HepG2 (cell line): ENCODE measurements around the gene STAT6. TPM values are rescaled to one million over a fixed set of nuclear protein-coding genes. Genes with fewer than 3 reads are reported as not detected.

Experiments used
- CSRNP1 ChIP-seq: sonication (generic); formaldehyde crosslinking; IDR thresholded peaks from 2 replicates; pipeline ENCODE4 v1.8.1; 2023; ENCODE audit warnings: mild to moderate bottlenecking, missing genetic modification reagents
- FOXO1 ChIP-seq: sonication (generic); formaldehyde crosslinking; IDR thresholded peaks from 2 replicates; pipeline ENCODE4 v1.4.0; 2020; ENCODE audit warnings: missing genetic modification reagents
- KIAA2018 ChIP-seq: sonication (generic); formaldehyde crosslinking; IDR thresholded peaks from 2 replicates; pipeline ENCODE4 v1.5.0; 2020; ENCODE audit warnings: mild to moderate bottlenecking, missing genetic modification reagents, borderline replicate concordance
- MBD4 ChIP-seq: IDR thresholded peaks from 2 replicates; pipeline ENCODE4 v1.6.1; 2012; ENCODE audit warnings: low read length, inconsistent platforms, borderline replicate concordance
- MXD4 ChIP-seq: IDR thresholded peaks from 2 replicates; pipeline ENCODE4 v1.6.1; 2016; ENCODE audit warnings: mild to moderate bottlenecking, missing biosample characterization, missing genetic modification reagents
- PRDM10 ChIP-seq: sonication (generic); formaldehyde crosslinking; IDR thresholded peaks from 2 replicates; pipeline ENCODE4 v1.4.0; 2020; ENCODE audit warnings: low read depth, missing genetic modification reagents
- REL ChIP-seq: sonication (generic); formaldehyde crosslinking; conservative IDR thresholded peaks from 2 replicates; pipeline ENCODE4 v1.8.0; 2022; ENCODE audit warnings: mild to moderate bottlenecking, missing genetic modification reagents, moderate library complexity
- RXRA ChIP-seq: sonication (generic); formaldehyde crosslinking; IDR thresholded peaks from 2 replicates; pipeline ENCODE4 v1.5.1; 2020; ENCODE audit warnings: missing genetic modification reagents
- SAP130 ChIP-seq: IDR thresholded peaks from 2 replicates; pipeline ENCODE4 v1.6.1; 2016; ENCODE audit warnings: low read depth
- SMYD3 ChIP-seq: sonication (generic); formaldehyde crosslinking; IDR thresholded peaks from 2 replicates; pipeline ENCODE4 v1.8.1; 2023; ENCODE audit warnings: mild to moderate bottlenecking, missing genetic modification reagents
- SNAPC2 ChIP-seq: sonication (generic); formaldehyde crosslinking; IDR thresholded peaks from 2 replicates; pipeline ENCODE4 v1.8.1; 2022; ENCODE audit warnings: mild to moderate bottlenecking, missing genetic modification reagents
- SSRP1 ChIP-seq: IDR thresholded peaks from 2 replicates; pipeline ENCODE4 v1.6.1; 2016; ENCODE audit warnings: control low read depth
- TOE1 ChIP-seq: sonication (generic); formaldehyde crosslinking; IDR thresholded peaks from 2 replicates; pipeline ENCODE4 v1.4.0; 2020; ENCODE audit warnings: mild to moderate bottlenecking, missing genetic modification reagents
- ZBTB7A ChIP-seq: sonication (generic); formaldehyde crosslinking; IDR thresholded peaks from 2 replicates; pipeline ENCODE4 v1.8.0; 2022; ENCODE audit warnings: mild to moderate bottlenecking, missing genetic modification reagents
- ZNF614 ChIP-seq: IDR thresholded peaks from 2 replicates; pipeline ENCODE4 v1.6.1; 2018; ENCODE audit warnings: missing biosample characterization, missing genetic modification reagents, inconsistent platforms, borderline replicate concordance
- ZNF670 ChIP-seq: sonication (generic); formaldehyde crosslinking; IDR thresholded peaks from 2 replicates; pipeline ENCODE4 v1.8.0; 2022; ENCODE audit warnings: mild to moderate bottlenecking, missing genetic modification reagents, borderline replicate concordance
- polyA plus RNA-seq, 8 experiments: library from polyadenylated mRNA; depleted of rRNA in 3 of 8; stranded (reverse) in 7 of 8; unstranded in 1 of 8; fragments of >200 nt; fragmentation: Illumina TruSeq in 4 of 8; extraction: Trizol in 4 of 8; gene quantifications; 2 replicates each; pipeline versions ENCODE4 v1.2.1 to v1.2.3, GENCODE V29; 2011 to 2016; ENCODE audit warnings: low read depth in 4 of 8, missing spikeins in 1 of 8, mixed read lengths in 1 of 8; ENCODE audit not compliant: insufficient read depth in 1 of 8
- total RNA-seq, 5 experiments: library from RNA; depleted of rRNA; stranded (reverse); fragments of >200 nt; fragmentation: Illumina TruSeq; extraction: Trizol; gene quantifications; 2 replicates each; pipeline ENCODE4 v1.2.3, GENCODE V29; 2016; ENCODE audit warnings: low read depth in 1 of 5

STAT6 gene
- total and polyA plus RNA-seq, 2 of the 13 experiments (the other 11 are each of a cell fraction or from before 2014, with no cell fraction given), result 28.0 to 62.2 TPM

- TF ChIP-seq PRDM10 (peak; percentile 19; the same call in 1 of the 2 replicates), MXD4 (CRISPR knock-in tag) (0 out of 2 replicates have a peak, but pooled peaks have one; percentile 19), KIAA2018 (CRISPR knock-in tag) (no peak), ZNF614 (CRISPR knock-in tag) (no peak), RXRA (CRISPR knock-in tag) (no peak), SSRP1 (CRISPR knock-in tag) (peak; percentile 85; the same call in 1 of the 2 replicates), FOXO1 (CRISPR knock-in tag) (peak; percentile 52; the same call in 1 of the 2 replicates), SAP130 (peak; percentile 73), CSRNP1 (no peak), ZNF670 (CRISPR knock-in tag) (peak; percentile 31; the same call in 1 of the 2 replicates), MBD4 (no peak), SNAPC2 (CRISPR knock-in tag) (no peak), ZBTB7A (peak; percentile 64; the same call in 1 of the 2 replicates), SMYD3 (CRISPR knock-in tag) (peak; percentile 14; the same call in 1 of the 2 replicates), REL (CRISPR knock-in tag) (no peak), TOE1 (CRISPR knock-in tag) (no peak)
Measured at GRCh38 chr12:57127726-57128518, 16.8 kb upstream of the STAT6 start, which contains the start of gene LRP1 (continued).
